G401 (cell line): Measurements from ENCODE around the gene ASF1A. TPM values are rescaled to one million over a fixed set of nuclear protein-coding genes. Genes with fewer than 3 reads are reported as not detected.
"Not testable (repeated sequence)": the region's sequence is repeated elsewhere in the genome, so short reads cannot be mapped to it uniquely, and the experiment has no call there.

Experiments used
- DNase-seq: peaks from one replicate; pipeline ENCODE4 v3.0.0-alpha.2; 2015; ENCODE audit warnings: low spot score
- in situ Hi-C: cut with HindIII; loops from 2 replicates; pipeline ENCODE4 v1.10.0; 2016; ENCODE audit warnings: low sequenced_read_pairs, mixed read lengths
- total RNA-seq: library from RNA; depleted of rRNA; stranded (reverse); fragments of >200 nt; shearing (Covaris generic); gene quantifications from 2 replicates; pipeline ENCODE4 v1.2.3, GENCODE V29; 2014; rRNA removed

ASF1A gene
- 36.1 and 39.9 TPM in 2 replicates for total RNA-seq

- peak; percentile 99 for DNase-seq
- in situ Hi-C loops = no loop called here
Observed at GRCh38 chr6:118893807-118894424, at the start of gene ASF1A. Gene ASF1A, plus strand, starts transcription at chr6:118894152. Its CDS starts 262 bp downstream, at chr6:118894414.

- in situ Hi-C loops = no loop called here
- no peak for DNase-seq
Observed at GRCh38 chr6:118844915-118845314, 49.0 kb upstream of the ASF1A start.

- DNase-seq = no peak
- in situ Hi-C loops = no loop called here
Observed at GRCh38 chr6:118853408-118853807, 40.5 kb upstream of the ASF1A start.

- in situ Hi-C loops = no loop called here
- DNase-seq = no peak
Observed at GRCh38 chr6:118856301-118856700, 37.7 kb upstream of the ASF1A start.

GRCh38 chr6:118859517-118860064 is 34.4 kb upstream of the ASF1A start:
- in situ Hi-C loops = no loop called here
- DNase-seq = no peak

- DNase-seq = no peak
- in situ Hi-C loops = no loop called here
Observed at GRCh38 chr6:118860363-118860762, 33.6 kb upstream of the ASF1A start.

- DNase-seq = no peak
- in situ Hi-C loops = no loop called here
Observed at GRCh38 chr6:118860880-118861279, 33.1 kb upstream of the ASF1A start.

- no peak for DNase-seq
- in situ Hi-C loops = no loop called here
Observed at GRCh38 chr6:118862443-118862842, 31.5 kb upstream of the ASF1A start.

GRCh38 chr6:118864341-118865099 is 29.4 kb upstream of the ASF1A start:
- in situ Hi-C loops = no loop called here
- DNase-seq = no peak

GRCh38 chr6:118865100-118865391 is 28.9 kb upstream of the ASF1A start:
- no peak for DNase-seq
- in situ Hi-C loops = no loop called here

- in situ Hi-C loops = no loop called here
- DNase-seq = no peak
Observed at GRCh38 chr6:118867181-118867580, 26.8 kb upstream of the ASF1A start.

GRCh38 chr6:118868901-118869300 is 25.1 kb upstream of the ASF1A start:
- DNase-seq, in situ Hi-C loops: not testable (repeated sequence)

- in situ Hi-C loops = no loop called here
Observed at GRCh38 chr6:118869350-118869749, 24.6 kb upstream of the ASF1A start.

GRCh38 chr6:118869894-118870589 is 23.9 kb upstream of the ASF1A start:
- no peak for DNase-seq
- in situ Hi-C loops = no loop called here

More at GRCh38 chr6:118869350-118869749, 24.6 kb upstream of the ASF1A start:
- no peak for DNase-seq

- no peak for DNase-seq
- in situ Hi-C loops = no loop called here
Observed at GRCh38 chr6:118871331-118871730, 22.6 kb upstream of the ASF1A start.

- in situ Hi-C loops = no loop called here
- no peak for DNase-seq
Observed at GRCh38 chr6:118872318-118872717, 21.6 kb upstream of the ASF1A start.

- no peak for DNase-seq
- in situ Hi-C loops = no loop called here
Observed at GRCh38 chr6:118872726-118873125, 21.2 kb upstream of the ASF1A start.

GRCh38 chr6:118873239-118873638 is 20.7 kb upstream of the ASF1A start:
- DNase-seq = no peak
- in situ Hi-C loops = no loop called here

- in situ Hi-C loops = no loop called here
- no peak for DNase-seq
Observed at GRCh38 chr6:118875672-118876071, 18.3 kb upstream of the ASF1A start.

GRCh38 chr6:118876198-118876597 is 17.8 kb upstream of the ASF1A start:
- DNase-seq = no peak
- in situ Hi-C loops = no loop called here
